K562 (cell line): ENCODE data around the gene DEGS2. TPM values are rescaled to one million over a fixed set of nuclear protein-coding genes. Genes with fewer than 3 reads are reported as not detected.

Source experiments
- HCFC1 ChIP-seq: IDR thresholded peaks from 2 replicates; pipeline ENCODE4 v1.6.1; 2012; ENCODE audit warnings: low read depth, low read length, improper control_type of control experiment
- KAT8 ChIP-seq: fragments of 450-650 bp; IDR thresholded peaks from 2 replicates; pipeline ENCODE4 v1.6.1; 2016; ENCODE audit warnings: low read depth, mild to moderate bottlenecking
- KLF6 ChIP-seq: fragments of 250-450 bp; sonication (Bioruptor Pico); IDR thresholded peaks from 2 replicates; pipeline ENCODE4 v1.4.0; 2020; ENCODE audit warnings: mild to moderate bottlenecking, moderate library complexity, borderline replicate concordance
- STAT5B ChIP-seq: fragments of 250-450 bp; sonication (Bioruptor Pico); IDR thresholded peaks from 2 replicates; pipeline ENCODE4 v1.8.0; 2021; ENCODE audit warnings: mild to moderate bottlenecking, inconsistent platforms
- ZNF174 ChIP-seq: fragments of 250-450 bp; sonication (Bioruptor Pico); IDR thresholded peaks from 2 replicates; pipeline ENCODE4 v1.4.0; 2020; ENCODE audit warnings: mild to moderate bottlenecking
- ZNF586 ChIP-seq: fragments of 450-650 bp; formaldehyde crosslinking; conservative IDR thresholded peaks from 2 replicates; pipeline ENCODE4 v1.4.0; 2020; ENCODE audit warnings: mild to moderate bottlenecking, moderate library complexity
- polyA plus RNA-seq, 8 experiments: library from polyadenylated mRNA; depleted of rRNA in 4 of 8; stranded (reverse) in 5 of 8; unstranded in 3 of 8; fragments of >200 nt; fragmentation: Nextera tagmentation in 2 of 8; fragmentation: Illumina TruSeq in 1 of 8; extraction: Ambion mirVana in 2 of 8; extraction: Trizol in 1 of 8; gene quantifications; 2 replicates each; pipeline versions ENCODE4 v1.2.1 to v1.2.3, GENCODE V29; 2011 to 2014; ENCODE audit warnings: inconsistent platforms in 1 of 8, missing spikeins in 1 of 8
- total RNA-seq, 7 experiments: library from RNA; depleted of rRNA in 6 of 7; stranded (reverse); fragments of >200 nt in 6 of 7; fragmentation: Illumina TruSeq in 2 of 7; extraction: Trizol in 2 of 7; gene quantifications; 2 replicates each; pipeline versions ENCODE4 v1.2.1 to v1.2.3, GENCODE V29; 2011 to 2021; ENCODE audit warnings: low replicate concordance in 1 of 7
- TF ChIP-seq, protein P1 (sequence below), 2 experiments: fragments of 450-650 bp; formaldehyde crosslinking in 1 of 2; IDR thresholded peaks; 2 replicates each; pipeline versions ENCODE4 v1.4.0 to v1.6.1; 2014 to 2020; ENCODE audit warnings: mild to moderate bottlenecking in 2 of 2, borderline replicate concordance in 1 of 2, low read depth in 1 of 2
- TF ChIP-seq, protein P2 (sequence below): fragments of 250-450 bp; sonication (Bioruptor Pico); IDR thresholded peaks from 2 replicates; pipeline ENCODE4 v1.9.0; 2021; ENCODE audit warnings: mild to moderate bottlenecking, inconsistent platforms
- TF ChIP-seq, protein P3 (sequence below): sonication (generic); formaldehyde crosslinking; IDR thresholded peaks from 2 replicates; pipeline ENCODE4 v1.8.1; 2022; ENCODE audit warnings: missing genetic modification reagents

DEGS2 gene
- total and polyA plus RNA-seq, 9 of the 15 experiments (the other 6 are each of a cell fraction or from before 2014, with no cell fraction given) = 0.22 to 2.9 (median 0.70) TPM

DNA sequence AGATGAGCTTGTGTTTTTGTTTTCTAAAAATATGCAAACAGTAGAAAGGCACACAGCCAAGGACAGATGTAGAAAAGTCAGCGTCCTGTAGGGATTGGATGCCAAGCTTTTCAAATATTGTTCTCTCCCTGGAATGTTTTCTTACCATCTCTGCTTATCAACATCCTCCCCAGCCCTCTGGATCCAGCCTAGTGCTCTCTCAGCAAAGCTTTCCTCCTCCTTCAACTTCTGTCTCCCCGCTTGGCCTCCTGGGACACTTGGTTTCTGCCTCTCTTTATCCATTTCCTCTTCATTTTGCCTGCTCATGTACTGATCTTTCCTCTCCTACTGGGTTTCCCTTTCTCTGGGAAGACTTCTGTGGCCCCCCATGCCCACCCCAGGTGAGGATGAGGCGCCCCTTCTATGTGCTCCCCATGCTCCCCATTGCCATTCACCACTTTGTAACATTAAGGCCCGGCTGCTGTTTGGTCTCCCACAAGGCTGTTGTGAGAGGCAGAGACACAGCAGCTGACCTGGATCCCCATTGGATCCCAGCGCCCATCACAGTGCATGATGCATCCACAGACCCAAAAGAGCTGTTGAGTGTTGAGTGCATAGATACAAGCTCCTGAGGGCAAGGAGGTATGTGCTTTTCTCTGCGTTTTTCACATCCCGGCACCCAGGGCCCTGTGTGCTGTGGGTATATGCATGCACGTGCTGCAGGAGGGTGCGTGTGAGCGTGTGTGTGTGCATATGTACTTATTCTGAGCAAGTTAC is 56.0 kb downstream of the DEGS2 start (continued):
- TF ChIP-seq, protein P1, sequence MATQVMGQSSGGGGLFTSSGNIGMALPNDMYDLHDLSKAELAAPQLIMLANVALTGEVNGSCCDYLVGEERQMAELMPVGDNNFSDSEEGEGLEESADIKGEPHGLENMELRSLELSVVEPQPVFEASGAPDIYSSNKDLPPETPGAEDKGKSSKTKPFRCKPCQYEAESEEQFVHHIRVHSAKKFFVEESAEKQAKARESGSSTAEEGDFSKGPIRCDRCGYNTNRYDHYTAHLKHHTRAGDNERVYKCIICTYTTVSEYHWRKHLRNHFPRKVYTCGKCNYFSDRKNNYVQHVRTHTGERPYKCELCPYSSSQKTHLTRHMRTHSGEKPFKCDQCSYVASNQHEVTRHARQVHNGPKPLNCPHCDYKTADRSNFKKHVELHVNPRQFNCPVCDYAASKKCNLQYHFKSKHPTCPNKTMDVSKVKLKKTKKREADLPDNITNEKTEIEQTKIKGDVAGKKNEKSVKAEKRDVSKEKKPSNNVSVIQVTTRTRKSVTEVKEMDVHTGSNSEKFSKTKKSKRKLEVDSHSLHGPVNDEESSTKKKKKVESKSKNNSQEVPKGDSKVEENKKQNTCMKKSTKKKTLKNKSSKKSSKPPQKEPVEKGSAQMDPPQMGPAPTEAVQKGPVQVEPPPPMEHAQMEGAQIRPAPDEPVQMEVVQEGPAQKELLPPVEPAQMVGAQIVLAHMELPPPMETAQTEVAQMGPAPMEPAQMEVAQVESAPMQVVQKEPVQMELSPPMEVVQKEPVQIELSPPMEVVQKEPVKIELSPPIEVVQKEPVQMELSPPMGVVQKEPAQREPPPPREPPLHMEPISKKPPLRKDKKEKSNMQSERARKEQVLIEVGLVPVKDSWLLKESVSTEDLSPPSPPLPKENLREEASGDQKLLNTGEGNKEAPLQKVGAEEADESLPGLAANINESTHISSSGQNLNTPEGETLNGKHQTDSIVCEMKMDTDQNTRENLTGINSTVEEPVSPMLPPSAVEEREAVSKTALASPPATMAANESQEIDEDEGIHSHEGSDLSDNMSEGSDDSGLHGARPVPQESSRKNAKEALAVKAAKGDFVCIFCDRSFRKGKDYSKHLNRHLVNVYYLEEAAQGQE (IDR thresholded peaks at IDR 0.05; ENCODE audit: borderline replicate concordance) = no peak
- TF ChIP-seq, protein P1 (CRISPR knock-in tag; IDR thresholded peaks at IDR 0.05; ENCODE audit: low read depth) = no peak
- TF ChIP-seq ZNF586 (CRISPR knock-in tag) (no peak), ZNF174 (CRISPR knock-in tag) (no peak), HCFC1 (no peak), STAT5B (CRISPR knock-in tag) (no peak), KAT8 (no peak), KLF6 (CRISPR knock-in tag) (no peak)
- TF ChIP-seq, protein P2, sequence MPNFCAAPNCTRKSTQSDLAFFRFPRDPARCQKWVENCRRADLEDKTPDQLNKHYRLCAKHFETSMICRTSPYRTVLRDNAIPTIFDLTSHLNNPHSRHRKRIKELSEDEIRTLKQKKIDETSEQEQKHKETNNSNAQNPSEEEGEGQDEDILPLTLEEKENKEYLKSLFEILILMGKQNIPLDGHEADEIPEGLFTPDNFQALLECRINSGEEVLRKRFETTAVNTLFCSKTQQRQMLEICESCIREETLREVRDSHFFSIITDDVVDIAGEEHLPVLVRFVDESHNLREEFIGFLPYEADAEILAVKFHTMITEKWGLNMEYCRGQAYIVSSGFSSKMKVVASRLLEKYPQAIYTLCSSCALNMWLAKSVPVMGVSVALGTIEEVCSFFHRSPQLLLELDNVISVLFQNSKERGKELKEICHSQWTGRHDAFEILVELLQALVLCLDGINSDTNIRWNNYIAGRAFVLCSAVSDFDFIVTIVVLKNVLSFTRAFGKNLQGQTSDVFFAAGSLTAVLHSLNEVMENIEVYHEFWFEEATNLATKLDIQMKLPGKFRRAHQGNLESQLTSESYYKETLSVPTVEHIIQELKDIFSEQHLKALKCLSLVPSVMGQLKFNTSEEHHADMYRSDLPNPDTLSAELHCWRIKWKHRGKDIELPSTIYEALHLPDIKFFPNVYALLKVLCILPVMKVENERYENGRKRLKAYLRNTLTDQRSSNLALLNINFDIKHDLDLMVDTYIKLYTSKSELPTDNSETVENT (CRISPR knock-in tag) = no peak
- TF ChIP-seq, protein P3, sequence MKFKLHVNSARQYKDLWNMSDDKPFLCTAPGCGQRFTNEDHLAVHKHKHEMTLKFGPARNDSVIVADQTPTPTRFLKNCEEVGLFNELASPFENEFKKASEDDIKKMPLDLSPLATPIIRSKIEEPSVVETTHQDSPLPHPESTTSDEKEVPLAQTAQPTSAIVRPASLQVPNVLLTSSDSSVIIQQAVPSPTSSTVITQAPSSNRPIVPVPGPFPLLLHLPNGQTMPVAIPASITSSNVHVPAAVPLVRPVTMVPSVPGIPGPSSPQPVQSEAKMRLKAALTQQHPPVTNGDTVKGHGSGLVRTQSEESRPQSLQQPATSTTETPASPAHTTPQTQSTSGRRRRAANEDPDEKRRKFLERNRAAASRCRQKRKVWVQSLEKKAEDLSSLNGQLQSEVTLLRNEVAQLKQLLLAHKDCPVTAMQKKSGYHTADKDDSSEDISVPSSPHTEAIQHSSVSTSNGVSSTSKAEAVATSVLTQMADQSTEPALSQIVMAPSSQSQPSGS (CRISPR knock-in tag) = no peak
